ENCODE measurements around the gene CNTNAP5. TPM values are rescaled to one million over a fixed set of nuclear protein-coding genes. Genes with fewer than 3 reads are reported as not detected.

Gene CNTNAP5
- total and polyA plus RNA-seq, 2 of the 8 experiments (the other 6 are each of a cell fraction or from before 2014, with no cell fraction given), result 0.11 to 0.76 TPM

GRCh38 chr2:124316133-124316532 is 291.0 kb downstream of the CNTNAP5 start (continued):
- TF ChIP-seq CHD7 (IDR thresholded peaks at IDR 0.05; ENCODE audit: insufficient replicate concordance, low read length) (no peak), TAF7 (optimal IDR thresholded peaks at IDR 0.05; ENCODE audit: borderline replicate concordance, low read depth, low read length) (no peak), CBX5 (IDR thresholded peaks at IDR 0.05; ENCODE audit: low read depth, low read length) (no peak), TEAD4 (IDR thresholded peaks at IDR 0.05; ENCODE audit: low read depth, low read length) (no peak), YY1 (IDR thresholded peaks at IDR 0.05; ENCODE audit: low read depth, low read length) (no peak), TCF12 (IDR thresholded peaks at IDR 0.05; ENCODE audit: low read depth, low read length) (no peak), CTBP2 (IDR thresholded peaks at IDR 0.05; ENCODE audit: borderline replicate concordance, insufficient read depth, insufficient read length, low read length) (no peak), BACH1 (IDR thresholded peaks at IDR 0.05; ENCODE audit: low read length) (no peak), USF2 (IDR thresholded peaks at IDR 0.05; ENCODE audit: low read length) (no peak), BCL11A (IDR thresholded peaks at IDR 0.05; ENCODE audit: low read depth in 2 of 2, low read length in 2 of 2) (no peak)

All from H1 (cell line).